Neutrophil (primary cell): ENCODE data around the gene SYTL3.
"Not testable (repeated sequence)": the region's sequence is repeated elsewhere in the genome, so short reads cannot be mapped to it uniquely, and the experiment has no call there.

ENCODE experiments used
- H3K27ac ChIP-seq: fragments of 200-600 bp; sonication (generic); 2 replicates; pipeline ENCODE4 v1.5.1; 2016; ENCODE audit warnings: mild to moderate bottlenecking, moderate library complexity
- H3K27me3 ChIP-seq: fragments of 200-600 bp; sonication (generic); 2 replicates; pipeline ENCODE4 v1.6.0; 2016; ENCODE audit warnings: mild to moderate bottlenecking
- H3K36me3 ChIP-seq: fragments of 200-600 bp; sonication (generic); 2 replicates; pipeline ENCODE4 v1.5.1; 2017
- H3K4me1 ChIP-seq, 2 experiments: fragments of 200-600 bp in 1 of 2; sonication (generic) in 1 of 2; 1 replicate in 1 of 2; 2 replicates in 1 of 2; pipeline versions ENCODE4 v1.5.1 to v1.6.1; 2013 to 2016; ENCODE audit warnings: low read depth in 1 of 2, low read length in 1 of 2, mild to moderate bottlenecking in 1 of 2, moderate library complexity in 1 of 2; ENCODE audit not compliant: control insufficient read depth in 1 of 2, insufficient read depth in 1 of 2
- H3K4me3 ChIP-seq, 2 experiments: fragments of 200-600 bp in 1 of 2; sonication (generic) in 1 of 2; 1 replicate in 1 of 2; 2 replicates in 1 of 2; pipeline ENCODE4 v1.5.1; 2013 to 2016; ENCODE audit warnings: low read depth in 1 of 2, low read length in 1 of 2, mild to moderate bottlenecking in 1 of 2, moderate library complexity in 1 of 2
- H3K9me3 ChIP-seq: fragments of 200-600 bp; sonication (generic); 2 replicates; pipeline ENCODE4 v1.5.1; 2016
- TF ChIP-seq, protein P1 (sequence below): fragments of 200-600 bp; sonication (generic); IDR thresholded peaks from 2 replicates; pipeline ENCODE4 v1.5.1; 2016; ENCODE audit warnings: antibody characterized with exemption

Gene SYTL3

DNA sequence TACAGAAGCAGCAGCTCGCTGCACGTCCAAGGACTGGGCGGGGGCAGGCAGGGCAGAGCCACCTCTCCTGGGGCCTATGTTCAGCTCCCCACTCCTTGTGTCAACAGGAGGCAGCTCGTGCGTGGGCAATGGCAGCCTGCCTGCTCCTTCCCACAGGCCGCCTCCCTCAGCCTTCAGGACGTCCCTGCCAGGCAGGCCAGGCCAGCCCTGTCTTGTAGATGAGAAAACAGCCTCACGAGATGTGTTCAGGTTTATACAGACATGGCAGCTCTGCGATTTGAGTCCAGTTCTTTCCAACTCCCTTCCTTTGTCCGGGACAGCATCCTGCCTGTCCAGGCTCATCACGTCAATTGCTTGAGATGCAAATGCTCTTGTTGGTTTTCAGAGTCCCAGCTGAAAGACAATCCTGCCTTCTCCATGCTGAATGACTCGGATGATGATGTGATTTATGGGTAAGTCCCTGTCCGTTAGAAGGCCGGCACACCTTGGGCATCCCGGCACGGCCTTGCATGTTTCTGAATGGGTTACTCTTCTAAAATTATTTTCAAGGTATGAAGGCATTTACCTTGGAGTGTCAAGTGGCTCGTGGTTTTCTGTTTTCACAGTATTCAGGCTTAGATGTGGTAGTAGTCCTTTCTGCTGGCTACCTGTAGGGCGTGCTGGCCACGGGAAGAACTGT lies 18.8 kb upstream of the SYTL3 start:
- TF ChIP-seq, protein P1, sequence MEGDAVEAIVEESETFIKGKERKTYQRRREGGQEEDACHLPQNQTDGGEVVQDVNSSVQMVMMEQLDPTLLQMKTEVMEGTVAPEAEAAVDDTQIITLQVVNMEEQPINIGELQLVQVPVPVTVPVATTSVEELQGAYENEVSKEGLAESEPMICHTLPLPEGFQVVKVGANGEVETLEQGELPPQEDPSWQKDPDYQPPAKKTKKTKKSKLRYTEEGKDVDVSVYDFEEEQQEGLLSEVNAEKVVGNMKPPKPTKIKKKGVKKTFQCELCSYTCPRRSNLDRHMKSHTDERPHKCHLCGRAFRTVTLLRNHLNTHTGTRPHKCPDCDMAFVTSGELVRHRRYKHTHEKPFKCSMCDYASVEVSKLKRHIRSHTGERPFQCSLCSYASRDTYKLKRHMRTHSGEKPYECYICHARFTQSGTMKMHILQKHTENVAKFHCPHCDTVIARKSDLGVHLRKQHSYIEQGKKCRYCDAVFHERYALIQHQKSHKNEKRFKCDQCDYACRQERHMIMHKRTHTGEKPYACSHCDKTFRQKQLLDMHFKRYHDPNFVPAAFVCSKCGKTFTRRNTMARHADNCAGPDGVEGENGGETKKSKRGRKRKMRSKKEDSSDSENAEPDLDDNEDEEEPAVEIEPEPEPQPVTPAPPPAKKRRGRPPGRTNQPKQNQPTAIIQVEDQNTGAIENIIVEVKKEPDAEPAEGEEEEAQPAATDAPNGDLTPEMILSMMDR: no peak
- no peak overlapping the region for H3K4me3 ChIP-seq
- H3K36me3 ChIP-seq: peaks cover 96% of the 10 kb centered on the region
- H3K9me3 ChIP-seq: no peaks in the 10 kb centered on the region
- peaks cover 0 to 4% of the 10 kb centered on the region in 2 experiments for H3K4me1 ChIP-seq
- H3K27me3 ChIP-seq: no peaks in the 10 kb centered on the region
- peak overlapping the region; percentile 67 for H3K27ac ChIP-seq

DNA sequence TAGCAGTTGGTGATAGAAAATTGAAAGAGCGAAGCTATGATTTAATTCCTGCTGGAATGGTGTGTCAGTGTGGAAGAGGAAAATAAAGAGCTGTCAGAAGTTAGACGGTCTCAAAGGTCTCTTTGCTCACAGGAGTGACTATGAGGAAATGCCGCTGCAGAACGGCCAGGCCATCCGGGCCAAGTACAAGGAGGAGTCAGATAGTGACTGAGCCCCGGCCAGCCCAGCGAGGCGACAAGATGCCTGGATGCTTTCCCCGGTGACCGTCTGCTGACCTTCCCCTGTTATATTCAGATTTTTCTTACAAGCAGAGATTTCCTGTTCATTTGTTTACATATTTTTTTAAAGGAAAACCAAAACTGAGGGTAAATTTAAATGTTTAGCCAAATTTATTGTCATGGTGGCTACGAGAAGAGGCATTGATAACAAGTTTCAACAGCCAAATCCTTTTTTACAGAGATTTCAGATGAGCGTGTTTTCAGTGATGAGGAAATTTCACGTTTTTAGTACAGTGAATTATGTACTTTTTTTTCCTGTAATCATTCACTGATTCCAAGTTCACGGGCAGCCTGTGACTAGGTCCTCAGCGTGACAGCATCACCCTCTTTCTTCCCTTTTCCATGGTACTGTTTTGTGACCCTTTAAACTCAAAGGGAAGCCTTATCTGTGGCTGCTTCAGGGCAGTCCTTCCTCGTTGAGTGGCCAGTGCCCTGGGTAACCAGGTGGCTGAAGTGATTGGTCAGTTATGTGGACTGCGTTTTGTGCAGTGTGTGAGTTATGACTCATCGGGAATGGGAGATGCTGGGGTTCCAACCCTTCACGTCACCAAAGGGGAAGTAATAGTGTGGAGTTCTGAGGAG lies 17.9 kb upstream of the SYTL3 start:
- peak overlapping the region; percentile 67 for H3K27ac ChIP-seq
- peaks cover 96% of the 10 kb centered on the region for H3K36me3 ChIP-seq
- no peaks in the 10 kb centered on the region for H3K9me3 ChIP-seq
- no peak overlapping the region for H3K4me3 ChIP-seq
- peaks cover 0 to 4% of the 10 kb centered on the region in 2 experiments for H3K4me1 ChIP-seq
- TF ChIP-seq, protein P1: no peak
- H3K27me3 ChIP-seq: no peaks in the 10 kb centered on the region

DNA sequence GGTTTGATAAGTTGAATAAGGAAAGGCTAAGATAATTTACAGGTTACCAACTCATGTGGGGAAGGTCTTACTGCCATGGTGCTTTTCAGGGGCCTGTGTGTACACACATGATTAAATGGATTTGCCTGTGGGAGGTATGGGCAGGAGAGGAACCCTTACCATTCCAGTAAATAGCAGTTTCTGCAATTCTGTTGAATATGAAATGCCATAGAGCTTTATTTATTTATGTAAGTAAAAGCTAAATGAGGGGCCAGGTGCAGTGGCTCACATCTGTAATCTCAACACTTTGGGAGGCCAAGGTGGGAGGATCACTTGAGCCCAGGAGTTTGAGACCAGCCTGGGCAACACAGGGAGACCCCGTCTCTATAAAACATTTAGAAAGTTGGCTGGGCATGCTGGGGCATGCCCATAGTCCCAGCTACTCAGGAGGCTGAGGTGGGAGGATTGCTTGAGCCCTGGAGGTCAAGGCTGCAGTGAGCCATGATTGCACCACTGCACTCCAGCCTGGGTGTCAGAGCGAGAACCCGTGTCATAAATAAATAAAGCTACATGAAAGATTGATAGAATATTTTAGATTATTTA lies 17.2 kb upstream of the SYTL3 start:
- not testable (repeated sequence) for H3K27me3 ChIP-seq, H3K9me3 ChIP-seq, H3K4me1 ChIP-seq, H3K4me3 ChIP-seq
- H3K36me3 ChIP-seq: peaks cover 96% of the 10 kb centered on the region
- H3K27ac ChIP-seq: peak overlapping the region; percentile 67

DNA sequence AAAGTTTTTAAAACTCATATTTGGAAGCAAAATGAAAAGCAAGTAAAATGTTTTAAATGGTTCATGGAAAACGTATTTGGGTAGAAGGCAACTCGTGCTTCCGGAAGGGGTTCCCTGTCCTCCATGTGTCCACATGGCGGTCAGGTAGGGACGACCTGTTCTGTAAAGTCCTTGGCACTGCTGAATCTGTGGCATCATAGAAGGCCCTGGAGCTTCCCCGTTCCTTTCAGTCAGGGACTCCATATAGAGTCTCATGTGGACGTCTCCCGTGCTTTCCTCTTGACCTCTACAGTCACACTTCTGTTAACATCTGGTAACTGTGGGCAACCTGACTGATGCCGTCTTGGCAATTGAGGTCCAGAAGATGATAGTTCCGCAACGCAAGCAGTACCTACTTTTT lies 16.7 kb upstream of the SYTL3 start:
- Histone ChIP-seq H3K4me1 (peaks cover 0 to 4% of the 10 kb centered on the region in 2 experiments), H3K9me3 (no peaks in the 10 kb centered on the region), H3K27ac (peak overlapping the region; percentile 67), H3K36me3 (peaks cover 96% of the 10 kb centered on the region), H3K4me3 (no peak overlapping the region), H3K27me3 (no peaks in the 10 kb centered on the region)
- TF ChIP-seq, protein P1: no peak

DNA sequence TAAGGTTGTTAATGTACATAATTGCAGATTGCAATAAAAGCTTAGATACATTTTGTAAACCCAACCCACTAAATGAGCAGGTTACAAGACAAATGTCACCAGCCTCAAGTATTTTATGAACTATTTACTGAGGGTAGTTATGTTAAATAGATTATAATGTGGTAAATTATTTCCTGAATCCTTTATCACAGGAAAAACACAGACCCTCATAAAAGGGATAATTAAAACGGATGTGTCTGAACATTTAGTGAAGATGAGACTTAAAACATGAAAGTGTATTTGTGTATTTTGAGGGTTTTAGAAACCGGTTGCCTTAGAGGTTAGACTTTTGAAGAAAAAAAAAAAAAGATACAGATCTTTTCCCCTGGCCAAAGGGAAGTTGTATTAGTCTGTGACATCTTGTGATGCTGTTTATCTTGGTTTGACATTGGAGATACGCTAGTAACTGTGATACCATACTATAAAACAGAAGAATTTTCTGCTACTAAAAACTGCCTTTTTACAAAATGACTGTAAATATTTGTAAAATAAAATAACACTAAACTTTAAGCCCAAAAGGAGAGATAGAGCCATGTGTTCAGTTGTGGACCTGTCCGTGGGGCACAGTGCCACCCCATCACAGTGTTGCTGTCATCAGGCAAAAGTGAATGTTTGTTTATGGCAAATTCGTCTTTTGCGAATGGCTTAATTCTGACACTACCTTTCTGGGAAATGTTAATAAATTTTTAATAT lies 15.0 kb upstream of the SYTL3 start:
- TF ChIP-seq, protein P1: no peak
- Histone ChIP-seq H3K36me3 (peaks cover 94% of the 10 kb centered on the region), H3K4me1 (peaks cover 0 to 10% of the 10 kb centered on the region in 2 experiments), H3K27ac (peak overlapping the region; percentile 40), H3K27me3 (no peaks in the 10 kb centered on the region), H3K4me3 (no peak overlapping the region), H3K9me3 (no peaks in the 10 kb centered on the region)
